H1 (cell line): Measurements from ENCODE around the gene CYTIP. TPM values are rescaled to one million over a fixed set of nuclear protein-coding genes. Genes with fewer than 3 reads are reported as not detected.

ENCODE experiments used
- CHD1 ChIP-seq: IDR thresholded peaks from 2 replicates; pipeline ENCODE4 v1.6.1; 2012; ENCODE audit warnings: low read depth, low read length, improper control_type of control experiment
- EP300 ChIP-seq, 2 experiments: IDR thresholded peaks; 1 replicate in 1 of 2; 2 replicates in 1 of 2; pipeline ENCODE4 v1.6.1; 2011 to 2012; ENCODE audit warnings: low read depth in 2 of 2, low read length in 2 of 2, mild to moderate bottlenecking in 2 of 2, borderline replicate concordance in 1 of 2, inconsistent platforms in 1 of 2, moderate library complexity in 1 of 2
- GTF2F1 ChIP-seq: IDR thresholded peaks from 2 replicates; pipeline ENCODE4 v1.6.1; 2012; ENCODE audit warnings: low read depth, low read length, improper control_type of control experiment, borderline replicate concordance
- NRF1 ChIP-seq: IDR thresholded peaks from 2 replicates; pipeline ENCODE4 v1.6.1; 2011; ENCODE audit warnings: mild to moderate bottlenecking, low read depth, low read length, improper control_type of control experiment
- polyA plus RNA-seq, 7 experiments: library from polyadenylated mRNA; depleted of rRNA in 3 of 7; stranded (reverse) in 5 of 7; unstranded in 2 of 7; fragments of >200 nt in 5 of 7; fragments of 200-250 nt in 2 of 7; gene quantifications; 1 replicate in 5 of 7; 2 replicates in 1 of 7; 4 replicates in 1 of 7; pipeline versions ENCODE4 v1.2.1 to v1.2.3, GENCODE V29; 2011 to 2013; ENCODE audit warnings: missing spikeins in 2 of 7, mixed read lengths in 2 of 7
- total RNA-seq: library from RNA; stranded (reverse); fragmentation: NEBNext Ultra II Directional; extraction: Animal tissue kit (Norgen Biotek cat#: 25700); gene quantifications from 2 replicates; pipeline ENCODE4 v1.2.1, GENCODE V29; 2021
- TF ChIP-seq, protein P1 (sequence below): IDR thresholded peaks from 2 replicates; pipeline ENCODE4 v1.6.1; 2011; ENCODE audit warnings: low read length, improper control_type of control experiment
- TF ChIP-seq, protein P2 (sequence below): IDR thresholded peaks from 2 replicates; pipeline ENCODE4 v1.6.1; 2012; ENCODE audit warnings: low read length, inconsistent platforms

The CYTIP gene
- total and polyA plus RNA-seq, 2 of the 8 experiments (the other 6 are each of a cell fraction or from before 2014, with no cell fraction given) = 0.12 TPM; not detected in 1

DNA sequence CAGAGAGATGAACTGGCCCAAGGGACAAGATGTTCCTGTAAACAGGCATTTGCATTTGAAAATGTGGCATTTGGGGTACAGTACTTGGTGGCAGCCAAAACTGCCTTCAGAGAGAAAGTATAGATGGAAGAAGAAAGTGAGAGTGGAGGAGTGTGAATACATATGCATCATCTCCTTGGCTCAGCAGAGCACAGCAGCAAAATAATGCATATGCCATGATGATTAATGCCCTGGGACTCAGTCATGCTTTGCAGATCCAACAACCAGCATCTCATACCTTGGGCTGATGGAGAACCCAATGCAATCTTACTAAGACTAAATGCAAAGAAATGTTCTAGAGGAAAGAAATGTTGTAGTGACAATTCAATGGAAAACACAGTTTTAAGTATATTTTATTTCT is 29.7 kb upstream of the CYTIP start (continued):
- TF ChIP-seq, protein P1, sequence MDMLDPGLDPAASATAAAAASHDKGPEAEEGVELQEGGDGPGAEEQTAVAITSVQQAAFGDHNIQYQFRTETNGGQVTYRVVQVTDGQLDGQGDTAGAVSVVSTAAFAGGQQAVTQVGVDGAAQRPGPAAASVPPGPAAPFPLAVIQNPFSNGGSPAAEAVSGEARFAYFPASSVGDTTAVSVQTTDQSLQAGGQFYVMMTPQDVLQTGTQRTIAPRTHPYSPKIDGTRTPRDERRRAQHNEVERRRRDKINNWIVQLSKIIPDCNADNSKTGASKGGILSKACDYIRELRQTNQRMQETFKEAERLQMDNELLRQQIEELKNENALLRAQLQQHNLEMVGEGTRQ = no peak
- TF ChIP-seq NRF1 = no peak
- no peak for TF ChIP-seq GTF2F1
- TF ChIP-seq EP300 (IDR thresholded peaks at IDR 0.05; ENCODE audit: borderline replicate concordance in 1 of 2, low read depth in 2 of 2, low read length in 2 of 2) = no peak
- TF ChIP-seq CHD1 = no peak
- TF ChIP-seq, protein P2, sequence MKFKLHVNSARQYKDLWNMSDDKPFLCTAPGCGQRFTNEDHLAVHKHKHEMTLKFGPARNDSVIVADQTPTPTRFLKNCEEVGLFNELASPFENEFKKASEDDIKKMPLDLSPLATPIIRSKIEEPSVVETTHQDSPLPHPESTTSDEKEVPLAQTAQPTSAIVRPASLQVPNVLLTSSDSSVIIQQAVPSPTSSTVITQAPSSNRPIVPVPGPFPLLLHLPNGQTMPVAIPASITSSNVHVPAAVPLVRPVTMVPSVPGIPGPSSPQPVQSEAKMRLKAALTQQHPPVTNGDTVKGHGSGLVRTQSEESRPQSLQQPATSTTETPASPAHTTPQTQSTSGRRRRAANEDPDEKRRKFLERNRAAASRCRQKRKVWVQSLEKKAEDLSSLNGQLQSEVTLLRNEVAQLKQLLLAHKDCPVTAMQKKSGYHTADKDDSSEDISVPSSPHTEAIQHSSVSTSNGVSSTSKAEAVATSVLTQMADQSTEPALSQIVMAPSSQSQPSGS = no peak
